Gastrocnemius medialis (tissue), 4 donors: ENCODE measurements around the gene SEMA4C.
"Not testable (repeated sequence)": the region's sequence is repeated elsewhere in the genome, so short reads cannot be mapped to it uniquely, and the experiment has no call there.

Source experiments
- POLR2A ChIP-seq, 2 donors: fragments of 450-650 bp; IDR thresholded peaks; one replicate each; pipeline ENCODE4 v1.6.1; 2017; ENCODE audit warnings: antibody characterized with exemption in 2 of 2, mild to moderate bottlenecking in 2 of 2, moderate library complexity in 2 of 2
- TF ChIP-seq, protein P1 (sequence below), 5 experiments: fragments of 450-650 bp in 3 of 5; fragments of 200-600 bp in 2 of 5; sonication (generic) in 2 of 5; IDR thresholded peaks in 4 of 5; conservative IDR thresholded peaks in 1 of 5; 1 replicate in 4 of 5; 2 replicates in 1 of 5; pipeline ENCODE4 v1.5.1; 2016 to 2019; ENCODE audit warnings: antibody characterized with exemption in 5 of 5, mild to moderate bottlenecking in 3 of 5, moderate library complexity in 3 of 5

- TF ChIP-seq, protein P1, sequence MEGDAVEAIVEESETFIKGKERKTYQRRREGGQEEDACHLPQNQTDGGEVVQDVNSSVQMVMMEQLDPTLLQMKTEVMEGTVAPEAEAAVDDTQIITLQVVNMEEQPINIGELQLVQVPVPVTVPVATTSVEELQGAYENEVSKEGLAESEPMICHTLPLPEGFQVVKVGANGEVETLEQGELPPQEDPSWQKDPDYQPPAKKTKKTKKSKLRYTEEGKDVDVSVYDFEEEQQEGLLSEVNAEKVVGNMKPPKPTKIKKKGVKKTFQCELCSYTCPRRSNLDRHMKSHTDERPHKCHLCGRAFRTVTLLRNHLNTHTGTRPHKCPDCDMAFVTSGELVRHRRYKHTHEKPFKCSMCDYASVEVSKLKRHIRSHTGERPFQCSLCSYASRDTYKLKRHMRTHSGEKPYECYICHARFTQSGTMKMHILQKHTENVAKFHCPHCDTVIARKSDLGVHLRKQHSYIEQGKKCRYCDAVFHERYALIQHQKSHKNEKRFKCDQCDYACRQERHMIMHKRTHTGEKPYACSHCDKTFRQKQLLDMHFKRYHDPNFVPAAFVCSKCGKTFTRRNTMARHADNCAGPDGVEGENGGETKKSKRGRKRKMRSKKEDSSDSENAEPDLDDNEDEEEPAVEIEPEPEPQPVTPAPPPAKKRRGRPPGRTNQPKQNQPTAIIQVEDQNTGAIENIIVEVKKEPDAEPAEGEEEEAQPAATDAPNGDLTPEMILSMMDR (IDR thresholded peaks at IDR 0.05 in 4 of 5, conservative IDR thresholded peaks at IDR 0.05 in 1 of 5): not testable (repeated sequence)
- TF ChIP-seq POLR2A (IDR thresholded peaks at IDR 0.05): not testable (repeated sequence)
Measured at GRCh38 chr2:96863056-96863455, 6.8 kb downstream of the SEMA4C start.
